SU-DHL-6 (cell line): ENCODE data around the gene TK1.

Experiments
- EZH2phosphoT487 ChIP-seq: fragments of 200-600 bp; sonication (generic), shearing (Covaris generic); conservative IDR thresholded peaks from 2 replicates; pipeline ENCODE4 v1.6.1; 2018; ENCODE audit warnings: mild to moderate bottlenecking, antibody characterized with exemption, low read length, moderate library complexity, mixed read lengths
- TF ChIP-seq, protein P1 (sequence below): fragments of 200-600 bp; sonication (generic); IDR thresholded peaks from one replicate; pipeline ENCODE4 v1.5.1; 2017; ENCODE audit warnings: antibody characterized with exemption, mild to moderate bottlenecking, low read length, moderate library complexity; ENCODE audit not compliant: insufficient read depth, poor library complexity, severe bottlenecking

DNA sequence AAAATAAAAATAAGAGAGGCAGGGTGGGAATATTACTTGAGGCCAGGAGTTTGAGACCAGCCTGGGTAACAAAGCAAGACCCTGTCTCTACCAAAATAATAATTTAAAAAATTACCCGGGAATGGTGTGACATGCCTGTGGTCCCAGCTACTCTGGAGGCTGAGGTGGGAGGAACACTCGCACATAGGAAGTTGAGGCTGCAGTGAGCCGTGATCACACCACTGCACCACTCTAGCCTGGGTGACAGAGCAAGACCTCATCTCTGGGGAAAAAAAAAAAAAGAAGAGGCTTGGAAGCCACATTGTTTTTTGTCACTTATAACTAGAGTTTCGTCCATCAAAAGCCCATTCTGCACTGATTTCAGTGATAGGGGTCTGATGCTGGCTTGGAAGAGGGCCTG, 41.3 kb upstream of the TK1 start:
- TF ChIP-seq, protein P1, sequence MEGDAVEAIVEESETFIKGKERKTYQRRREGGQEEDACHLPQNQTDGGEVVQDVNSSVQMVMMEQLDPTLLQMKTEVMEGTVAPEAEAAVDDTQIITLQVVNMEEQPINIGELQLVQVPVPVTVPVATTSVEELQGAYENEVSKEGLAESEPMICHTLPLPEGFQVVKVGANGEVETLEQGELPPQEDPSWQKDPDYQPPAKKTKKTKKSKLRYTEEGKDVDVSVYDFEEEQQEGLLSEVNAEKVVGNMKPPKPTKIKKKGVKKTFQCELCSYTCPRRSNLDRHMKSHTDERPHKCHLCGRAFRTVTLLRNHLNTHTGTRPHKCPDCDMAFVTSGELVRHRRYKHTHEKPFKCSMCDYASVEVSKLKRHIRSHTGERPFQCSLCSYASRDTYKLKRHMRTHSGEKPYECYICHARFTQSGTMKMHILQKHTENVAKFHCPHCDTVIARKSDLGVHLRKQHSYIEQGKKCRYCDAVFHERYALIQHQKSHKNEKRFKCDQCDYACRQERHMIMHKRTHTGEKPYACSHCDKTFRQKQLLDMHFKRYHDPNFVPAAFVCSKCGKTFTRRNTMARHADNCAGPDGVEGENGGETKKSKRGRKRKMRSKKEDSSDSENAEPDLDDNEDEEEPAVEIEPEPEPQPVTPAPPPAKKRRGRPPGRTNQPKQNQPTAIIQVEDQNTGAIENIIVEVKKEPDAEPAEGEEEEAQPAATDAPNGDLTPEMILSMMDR: no peak
- TF ChIP-seq EZH2phosphoT487: no peak
